GM19397 (cell line): ENCODE measurements around the gene TRMT2A.

ENCODE experiments used
- ATAC-seq: cut with Tn5 transposase; IDR thresholded peaks from one replicate; pipeline ENCODE4 v1.9.1; 2021; ENCODE audit warnings: mild to moderate bottlenecking, moderate library complexity; ENCODE audit not compliant: unreplicated experiment

Gene TRMT2A

GRCh38 chr22:20066617-20067383 lies 50.2 kb downstream of the TRMT2A start:
- ATAC-seq: no peak

- no peak for ATAC-seq
Observed at GRCh38 chr22:20065896-20066616, 51.0 kb downstream of the TRMT2A start.

GRCh38 chr22:20064545-20065262 lies 52.3 kb downstream of the TRMT2A start:
- ATAC-seq: no peak

- no peak for ATAC-seq
Observed at GRCh38 chr22:20064140-20064480, 52.9 kb downstream of the TRMT2A start.

GRCh38 chr22:20063271-20064139 lies 53.5 kb downstream of the TRMT2A start:
- no peak for ATAC-seq

GRCh38 chr22:20062766-20063083 lies 54.3 kb downstream of the TRMT2A start:
- no peak for ATAC-seq

- no peak for ATAC-seq
Observed at GRCh38 chr22:20062043-20062765, 54.8 kb downstream of the TRMT2A start.
